HG03280 (cell line): ENCODE data around the gene PSAP.

Experiments
- ATAC-seq: cut with Tn5 transposase; IDR thresholded peaks from one replicate; pipeline ENCODE4 v1.9.1; 2021; ENCODE audit warnings: mild to moderate bottlenecking, moderate library complexity; ENCODE audit not compliant: unreplicated experiment

PSAP gene

GRCh38 chr10:71789871-71790270 lies 61.2 kb downstream of the PSAP start:
- no peak for ATAC-seq

- ATAC-seq: no peak
Measured at GRCh38 chr10:71788954-71789353, 62.1 kb downstream of the PSAP start.

GRCh38 chr10:71784679-71785272 lies 66.3 kb downstream of the PSAP start:
- no peak for ATAC-seq

- no peak for ATAC-seq
Measured at GRCh38 chr10:71783917-71784678, 67.0 kb downstream of the PSAP start.

GRCh38 chr10:71782917-71783490 lies 68.0 kb downstream of the PSAP start:
- ATAC-seq: no peak

- ATAC-seq: no peak
Measured at GRCh38 chr10:71782221-71782916, 68.7 kb downstream of the PSAP start.

- ATAC-seq: no peak
Measured at GRCh38 chr10:71780719-71781118, 70.3 kb downstream of the PSAP start.

GRCh38 chr10:71780156-71780555 lies 70.9 kb downstream of the PSAP start:
- no peak for ATAC-seq

GRCh38 chr10:71779641-71780040 lies 71.4 kb downstream of the PSAP start:
- no peak for ATAC-seq

GRCh38 chr10:71778071-71778825 lies 72.8 kb downstream of the PSAP start:
- ATAC-seq: no peak

- no peak for ATAC-seq
Measured at GRCh38 chr10:71777213-71777985, 73.7 kb downstream of the PSAP start.

- no peak for ATAC-seq
Measured at GRCh38 chr10:71776481-71776925, 74.5 kb downstream of the PSAP start.

- ATAC-seq: no peak
Measured at GRCh38 chr10:71774916-71775702, 75.9 kb downstream of the PSAP start.

GRCh38 chr10:71773221-71773971 lies 77.7 kb downstream of the PSAP start, which contains the start of gene VSIR:
VSIR (minus strand) TSS chr10:71773520; CDS start chr10:71773439, 81 bp downstream.
- ATAC-seq: peak; percentile 62

GRCh38 chr10:71772832-71773220 lies 78.2 kb downstream of the PSAP start:
- ATAC-seq: no peak

- ATAC-seq: no peak
Measured at GRCh38 chr10:71771821-71772617, 79.0 kb downstream of the PSAP start.

- no peak for ATAC-seq
Measured at GRCh38 chr10:71771204-71771603, 79.8 kb downstream of the PSAP start.

- no peak for ATAC-seq
Measured at GRCh38 chr10:71770789-71771188, 80.3 kb downstream of the PSAP start.
